HG02970 (cell line): ENCODE results near the gene MIS18A.
"Not testable (repeated sequence)": the region's sequence is repeated elsewhere in the genome, so short reads cannot be mapped to it uniquely, and the experiment has no call there.

Experiments used
- ATAC-seq: cut with Tn5 transposase; IDR thresholded peaks from one replicate; pipeline ENCODE4 v1.9.1; 2021; ENCODE audit warnings: mild to moderate bottlenecking, moderate library complexity, moderate number of reproducible peaks; ENCODE audit not compliant: unreplicated experiment, low FRiP score

MIS18A gene, protein sequence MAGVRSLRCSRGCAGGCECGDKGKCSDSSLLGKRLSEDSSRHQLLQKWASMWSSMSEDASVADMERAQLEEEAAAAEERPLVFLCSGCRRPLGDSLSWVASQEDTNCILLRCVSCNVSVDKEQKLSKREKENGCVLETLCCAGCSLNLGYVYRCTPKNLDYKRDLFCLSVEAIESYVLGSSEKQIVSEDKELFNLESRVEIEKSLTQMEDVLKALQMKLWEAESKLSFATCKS

DNA sequence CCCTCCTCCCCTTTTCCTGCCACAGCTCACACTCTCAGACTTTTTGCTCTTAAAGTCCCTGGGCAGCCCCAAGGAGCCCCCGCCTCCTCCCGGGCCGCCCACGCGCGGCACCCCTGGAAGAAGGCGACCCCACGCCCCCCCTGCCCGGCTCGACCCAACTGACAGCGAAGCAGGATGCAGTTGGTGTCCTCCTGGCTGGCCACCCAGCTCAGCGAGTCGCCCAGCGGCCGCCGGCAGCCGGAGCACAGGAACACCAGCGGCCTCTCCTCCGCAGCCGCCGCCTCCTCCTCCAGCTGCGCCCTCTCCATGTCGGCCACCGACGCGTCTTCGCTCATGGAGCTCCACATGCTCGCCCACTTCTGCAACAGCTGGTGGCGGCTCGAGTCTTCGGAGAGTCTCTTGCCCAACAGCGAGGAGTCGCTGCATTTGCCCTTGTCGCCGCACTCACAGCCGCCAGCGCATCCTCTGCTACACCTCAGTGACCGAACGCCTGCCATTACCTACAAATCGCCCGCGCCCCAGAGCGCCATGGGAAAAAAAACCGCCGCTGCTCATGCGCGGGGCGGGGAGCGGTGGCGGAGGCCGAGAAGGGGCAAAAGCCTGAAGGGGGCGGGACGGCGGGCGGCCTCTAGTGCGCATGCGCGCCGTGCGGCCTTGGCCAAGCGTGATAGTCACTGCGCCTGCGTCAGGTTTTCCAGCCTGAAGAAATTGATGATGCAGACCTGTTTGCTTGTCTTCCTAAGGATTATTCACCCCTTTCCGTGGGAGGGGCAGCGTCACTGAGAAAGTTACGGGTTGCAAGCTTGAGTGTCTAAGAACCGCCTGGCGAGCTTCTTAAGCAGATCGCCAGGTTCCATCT is at the start of gene MIS18A:
MIS18A (minus strand) TSS at position 532 of the 859 bp plus-strand sequence; CDS start at position 497, 35 bp downstream.
- ATAC-seq = peak; percentile 99

DNA sequence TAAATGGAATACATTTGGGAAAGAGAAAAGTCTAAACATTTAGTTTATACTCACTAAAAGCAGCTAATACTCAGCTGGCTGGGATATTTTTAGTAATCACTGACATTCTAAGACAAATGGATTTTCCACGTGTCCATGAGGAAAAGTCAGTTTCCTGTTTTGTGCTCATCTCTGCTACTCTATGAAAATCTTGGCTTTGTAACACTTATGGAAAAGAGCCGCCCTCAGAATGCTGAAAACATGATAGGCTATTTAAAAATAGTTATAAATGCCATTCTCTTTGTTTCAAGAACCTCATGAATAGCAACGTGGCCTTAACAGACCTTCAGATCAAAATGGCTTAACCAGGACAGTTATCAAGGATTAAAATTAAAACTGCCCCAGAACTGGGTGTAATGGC is 49.7 kb upstream of the MIS18A start:
- no peak for ATAC-seq

DNA sequence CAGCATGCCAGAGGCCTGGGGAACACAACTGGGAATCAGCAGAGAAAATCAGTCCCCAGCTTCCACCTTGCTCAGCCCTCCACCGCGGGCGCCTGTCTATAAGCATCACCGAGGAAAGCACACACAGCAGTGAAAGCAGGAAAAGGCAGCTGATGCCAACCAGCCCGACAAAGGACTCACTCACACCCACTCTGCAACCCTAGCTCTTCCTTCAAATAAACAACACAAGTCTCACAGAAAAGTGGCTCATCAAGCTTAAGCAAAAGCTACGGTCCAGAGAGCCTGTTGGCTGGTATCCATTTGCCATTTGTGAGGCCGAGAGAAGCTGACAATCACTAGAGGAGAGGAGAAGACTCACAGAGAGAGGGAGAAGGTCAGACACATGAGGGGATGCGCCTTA is 46.9 kb upstream of the MIS18A start:
- no peak for ATAC-seq

DNA sequence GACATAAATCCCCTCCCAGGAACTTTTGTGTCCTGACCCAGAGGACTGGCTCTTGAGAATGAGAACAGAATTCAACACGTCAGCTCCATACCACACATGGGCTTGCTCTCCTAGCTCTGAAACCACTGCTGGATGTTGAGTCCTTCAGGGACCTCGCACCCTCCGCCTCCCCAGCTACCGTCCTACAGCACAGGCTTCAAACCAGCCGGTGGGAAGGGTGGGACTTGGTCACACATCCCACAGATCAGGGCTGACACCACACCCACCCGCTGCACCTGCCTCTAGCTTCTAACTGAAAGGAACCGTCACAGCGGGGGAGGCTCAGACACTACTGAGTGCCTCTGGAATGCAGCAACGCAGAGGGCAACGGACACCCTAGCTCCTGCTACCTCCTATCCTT is 43.8 kb upstream of the MIS18A start:
- no peak for ATAC-seq

DNA sequence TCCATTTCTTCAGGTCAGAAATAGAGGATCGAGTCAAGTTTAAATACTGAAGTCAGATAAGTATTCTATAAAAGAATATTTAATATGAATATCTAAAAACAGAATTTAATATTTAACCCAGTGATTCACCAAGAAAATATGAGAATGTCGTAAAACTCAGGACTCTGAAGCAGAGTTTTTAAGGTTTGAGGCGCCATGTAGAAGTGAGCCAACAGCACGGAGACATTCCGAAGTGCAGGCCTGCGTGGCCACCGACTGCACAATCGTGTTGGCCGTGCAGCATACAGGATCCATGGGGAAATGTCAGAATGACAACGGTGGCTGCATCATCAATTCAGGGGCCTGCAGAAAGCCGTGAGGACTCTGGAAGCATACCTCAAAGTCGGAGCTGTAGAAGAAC is 43.3 kb upstream of the MIS18A start:
- ATAC-seq = no peak

DNA sequence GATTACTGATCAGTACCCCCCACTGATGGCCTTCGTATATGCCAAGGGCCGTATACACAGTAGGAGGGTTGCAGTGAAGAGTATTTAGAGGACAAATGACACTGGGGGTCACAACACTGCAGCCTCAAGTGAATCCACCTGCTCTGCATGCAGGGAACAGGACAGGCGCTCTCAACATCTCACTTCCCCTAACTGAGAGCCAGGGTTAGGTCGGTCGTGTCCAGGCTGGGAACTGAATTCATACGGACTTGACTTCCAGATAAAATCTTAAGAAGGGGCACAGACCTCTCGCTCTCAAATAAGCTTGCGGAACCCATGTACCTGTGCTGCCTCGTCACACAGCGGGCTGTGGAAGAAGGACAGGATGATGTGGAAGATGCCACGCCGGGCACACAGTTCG is 42.6 kb upstream of the MIS18A start:
- ATAC-seq = no peak

DNA sequence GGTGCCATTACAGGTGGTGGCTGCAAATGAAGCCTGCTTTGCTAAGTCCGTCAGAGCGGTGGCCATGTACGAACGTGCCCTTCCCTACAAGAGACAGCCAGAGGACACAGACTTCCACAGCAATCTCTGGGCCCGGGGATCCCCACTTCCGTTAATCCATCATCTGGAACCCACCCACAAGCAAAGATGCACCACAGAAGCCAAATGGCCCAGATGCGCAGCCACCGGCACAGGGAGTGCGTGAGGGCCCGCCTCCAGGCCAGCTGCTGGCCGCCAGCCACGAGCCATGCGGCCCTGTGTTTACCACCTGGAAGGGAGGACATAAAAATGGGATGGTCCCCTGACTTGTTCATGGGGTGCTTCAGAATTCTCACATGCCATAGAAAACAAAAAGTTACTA is 41.9 kb upstream of the MIS18A start:
- no peak for ATAC-seq

DNA sequence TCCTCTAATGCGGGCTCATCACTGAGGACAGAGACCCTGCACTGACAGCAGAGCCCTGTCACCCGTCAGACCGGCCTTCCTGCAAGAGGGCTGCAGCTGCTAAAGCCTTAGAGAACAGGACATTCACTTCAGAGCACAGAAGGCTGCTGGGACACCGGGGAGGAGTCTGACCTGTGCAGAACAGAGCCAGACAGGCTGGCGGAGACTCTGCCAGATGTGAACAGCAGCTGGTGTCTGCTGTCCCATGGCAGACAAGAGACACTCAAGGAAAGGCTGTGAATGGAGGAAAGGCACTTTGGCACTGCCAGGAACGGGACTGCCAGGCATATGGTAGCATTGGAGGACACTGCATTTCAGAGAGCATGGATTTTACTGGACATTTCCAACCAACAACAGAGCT is 41.2 kb upstream of the MIS18A start:
- ATAC-seq = no peak

DNA sequence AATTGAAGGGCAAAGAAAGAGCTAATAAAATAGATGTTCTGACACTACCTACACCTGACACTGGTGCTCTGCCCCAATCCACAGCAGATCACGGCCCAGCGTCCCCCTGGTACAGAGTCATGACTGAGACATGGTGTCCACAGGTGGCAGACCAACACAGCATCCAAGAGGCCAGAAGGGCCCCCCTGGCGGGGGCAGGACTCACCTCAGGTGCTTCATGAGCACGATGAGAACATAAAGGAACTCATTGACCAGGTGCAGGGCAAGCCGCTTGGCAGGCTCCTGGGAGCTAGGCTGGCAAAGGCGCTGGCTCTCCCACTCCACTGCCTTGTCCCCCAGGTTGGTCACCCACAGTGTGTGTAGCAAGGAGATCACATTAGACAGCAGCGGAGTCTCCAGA is 40.2 kb upstream of the MIS18A start:
- ATAC-seq = no peak

DNA sequence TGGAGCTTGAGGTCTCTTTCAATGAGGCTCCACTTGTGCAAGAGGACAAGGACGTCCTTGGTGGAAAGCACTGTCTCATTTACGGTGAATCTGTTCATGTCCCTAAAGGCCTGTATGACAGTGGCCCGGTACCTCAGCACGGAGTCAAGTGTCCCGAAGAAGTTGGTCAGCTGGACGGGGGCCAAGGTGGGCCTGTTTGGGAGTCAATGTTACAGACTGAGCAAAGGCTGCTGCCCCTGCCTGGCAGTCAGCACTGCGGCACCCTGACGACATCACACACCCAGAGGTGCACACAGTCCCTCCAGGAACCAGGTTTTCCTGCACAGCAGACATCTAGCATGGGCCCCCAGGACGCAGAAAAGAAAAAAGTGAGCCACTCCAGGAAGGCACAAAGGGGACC is 38.9 kb upstream of the MIS18A start:
- no peak for ATAC-seq

DNA sequence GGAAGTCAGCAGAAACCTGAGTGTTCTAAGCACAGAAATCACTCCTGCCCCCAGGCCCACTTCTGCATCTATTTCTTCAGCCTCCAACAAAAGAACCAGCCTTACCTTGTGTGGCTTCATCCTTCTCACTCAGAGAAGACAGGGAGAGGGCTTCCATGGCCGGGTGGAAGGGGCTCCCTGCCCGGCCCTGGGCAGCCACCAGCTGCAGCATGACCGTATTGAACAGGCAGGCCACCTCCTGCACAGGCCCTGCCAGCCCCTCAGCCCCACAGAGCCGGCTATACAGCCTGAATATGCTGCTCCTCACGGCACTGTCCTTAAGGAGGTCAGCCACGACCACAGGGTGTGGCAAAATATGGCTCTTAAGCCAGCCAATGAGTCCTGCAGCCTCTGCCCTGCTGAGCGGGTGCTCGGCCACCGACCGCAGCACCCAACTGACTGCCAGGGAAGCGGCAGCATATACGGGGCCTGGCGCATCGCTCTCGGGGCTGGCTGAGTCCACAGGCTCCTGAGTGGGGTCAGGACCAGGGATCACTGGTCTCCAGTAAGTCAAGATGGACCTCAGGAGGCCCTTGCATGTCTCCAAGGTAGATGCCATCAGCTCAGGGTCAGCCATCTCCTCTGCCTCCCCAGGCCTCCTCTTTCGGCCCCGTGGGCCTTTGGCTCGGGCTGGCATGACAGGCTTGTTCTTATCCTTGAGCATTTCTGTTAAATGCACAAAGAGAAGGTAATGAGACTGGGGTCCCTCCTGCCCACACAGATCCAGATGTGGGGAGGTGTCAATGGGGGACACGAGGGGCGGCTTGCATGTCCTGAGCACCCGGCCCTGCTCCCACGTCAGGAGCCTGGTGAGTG is 37.7 kb upstream of the MIS18A start:
- ATAC-seq = no peak

DNA sequence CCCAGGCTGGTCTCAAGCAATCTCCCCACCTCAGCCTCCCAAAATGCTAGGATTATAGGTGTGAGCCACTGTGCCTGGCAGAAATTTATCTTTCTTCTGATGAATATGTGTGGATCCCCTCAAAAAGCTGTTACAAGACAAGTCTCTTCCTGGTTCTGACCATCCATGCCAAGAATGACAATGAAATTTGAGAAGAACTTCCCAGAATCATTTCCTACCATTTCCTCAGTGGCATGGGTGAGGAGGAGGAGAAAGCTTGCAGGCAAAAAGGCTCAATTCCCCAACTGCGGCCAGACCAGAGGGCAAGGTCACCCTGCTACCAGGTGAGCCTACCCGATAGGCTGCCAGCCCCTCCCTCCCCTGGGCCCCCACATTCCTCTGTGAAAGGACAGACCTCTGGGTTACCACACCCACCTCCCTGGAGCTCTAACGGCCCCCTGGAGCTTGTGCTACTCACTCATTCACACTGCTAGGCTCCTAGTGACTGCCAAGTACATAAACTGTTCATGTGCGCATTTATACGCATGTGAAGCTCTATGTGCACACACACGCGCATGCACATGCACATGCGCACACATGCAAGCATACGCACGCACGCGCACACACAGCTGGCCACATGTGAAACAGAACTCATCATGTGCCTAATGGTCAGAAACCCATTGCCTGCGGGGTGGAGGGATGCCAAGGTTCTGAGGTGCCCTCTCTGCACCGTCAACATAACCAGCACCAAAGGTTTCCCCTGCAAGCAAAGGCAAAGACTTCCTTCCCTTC is 36.8 kb upstream of the MIS18A start:
- no peak for ATAC-seq

DNA sequence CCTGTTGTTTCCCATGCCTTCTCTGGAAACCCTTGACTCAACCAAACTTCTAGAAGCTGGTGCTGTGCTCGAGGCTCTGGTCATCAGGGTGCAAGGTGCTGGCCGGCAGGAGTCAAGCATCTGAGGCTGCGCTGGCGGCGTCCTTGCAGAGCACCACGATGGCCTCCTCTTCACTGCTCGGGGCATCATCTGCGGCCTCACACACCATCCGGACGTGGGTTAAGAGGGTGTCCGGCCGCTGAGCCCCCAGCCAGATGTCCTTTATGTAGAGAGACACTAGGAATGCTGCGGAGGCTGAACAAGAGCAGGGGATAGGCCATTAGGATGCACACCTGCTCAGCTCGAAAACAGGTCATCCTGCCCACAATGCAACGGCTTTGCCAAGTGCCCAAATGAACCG is 36.0 kb upstream of the MIS18A start:
- no peak for ATAC-seq

DNA sequence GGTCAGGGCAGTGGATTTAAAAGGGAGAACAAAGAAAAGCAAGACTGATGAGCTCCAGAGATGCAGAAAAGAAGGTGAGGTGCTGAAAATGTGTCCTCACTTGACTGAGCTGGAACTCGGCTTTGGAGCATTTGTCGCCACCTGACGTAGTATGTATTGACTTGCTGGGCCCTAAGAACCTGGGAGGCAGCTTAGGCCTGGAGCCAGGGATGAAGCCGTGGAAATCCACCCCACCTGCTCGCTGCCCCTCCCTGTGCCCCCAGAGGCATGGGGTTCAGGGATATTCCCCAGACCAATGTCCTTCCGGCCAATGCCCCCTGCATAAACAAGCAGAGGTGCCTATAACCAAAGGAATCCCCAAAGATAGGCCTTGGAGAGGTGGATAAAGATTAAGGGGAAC is 34.1 kb upstream of the MIS18A start:
- no peak for ATAC-seq

DNA sequence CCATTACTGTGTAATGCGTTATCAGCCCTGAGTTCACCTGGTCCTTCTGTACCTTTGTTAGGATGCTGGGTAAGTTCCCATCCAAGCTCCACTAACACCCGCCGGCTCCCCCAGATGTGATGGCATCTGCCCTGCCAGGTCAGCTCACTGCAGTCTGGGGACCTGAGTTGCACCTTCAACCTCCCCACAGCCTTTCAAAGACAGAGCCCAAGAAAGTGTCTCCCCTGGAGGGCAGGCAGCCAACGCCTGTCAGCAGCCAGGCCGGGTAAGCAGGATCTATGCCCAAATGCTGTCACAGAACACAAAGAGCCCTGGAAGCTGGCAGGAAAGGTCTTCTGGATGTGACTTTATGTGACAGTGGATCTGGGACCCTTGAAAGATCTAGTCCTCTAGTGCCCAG is 33.5 kb upstream of the MIS18A start:
- no peak for ATAC-seq

DNA sequence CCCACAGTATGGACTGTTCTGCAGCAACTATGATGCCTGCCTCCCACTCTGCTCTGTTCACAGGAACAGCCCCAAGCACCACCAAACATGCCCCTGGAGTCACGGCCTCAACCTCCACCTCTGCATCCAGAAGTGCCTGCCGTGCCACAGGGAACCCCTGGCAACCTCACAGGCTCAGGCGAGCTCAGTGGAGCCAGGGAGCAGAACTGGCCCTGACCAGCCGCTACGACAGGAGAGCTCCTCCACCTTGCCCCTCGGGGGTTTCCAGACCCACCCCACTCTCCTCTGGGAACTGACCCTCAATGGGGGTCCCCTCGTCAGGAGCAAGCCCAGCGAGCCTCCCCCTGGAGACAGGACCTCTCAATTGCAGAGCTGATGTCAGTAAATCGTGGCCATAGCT is 32.8 kb upstream of the MIS18A start:
- ATAC-seq = no peak

DNA sequence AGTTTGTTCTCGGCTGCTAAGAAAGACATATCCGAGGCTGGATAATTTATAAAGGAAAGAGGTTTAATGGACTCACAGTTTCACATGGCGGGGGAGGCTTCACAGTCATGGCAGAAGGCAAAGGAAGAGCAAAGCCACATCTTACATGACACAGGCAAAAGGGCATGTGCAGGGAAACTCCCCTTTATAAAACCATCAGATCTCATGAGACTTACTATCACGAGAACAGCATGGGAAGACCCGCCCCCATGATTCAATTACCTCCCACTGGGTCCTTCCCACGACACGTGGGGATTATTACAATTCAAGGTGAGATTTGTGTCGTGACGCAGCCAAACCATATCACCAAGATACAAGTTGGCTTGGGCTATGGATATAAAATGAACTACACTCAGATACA is 32.1 kb upstream of the MIS18A start:
- ATAC-seq = not testable (repeated sequence)

DNA sequence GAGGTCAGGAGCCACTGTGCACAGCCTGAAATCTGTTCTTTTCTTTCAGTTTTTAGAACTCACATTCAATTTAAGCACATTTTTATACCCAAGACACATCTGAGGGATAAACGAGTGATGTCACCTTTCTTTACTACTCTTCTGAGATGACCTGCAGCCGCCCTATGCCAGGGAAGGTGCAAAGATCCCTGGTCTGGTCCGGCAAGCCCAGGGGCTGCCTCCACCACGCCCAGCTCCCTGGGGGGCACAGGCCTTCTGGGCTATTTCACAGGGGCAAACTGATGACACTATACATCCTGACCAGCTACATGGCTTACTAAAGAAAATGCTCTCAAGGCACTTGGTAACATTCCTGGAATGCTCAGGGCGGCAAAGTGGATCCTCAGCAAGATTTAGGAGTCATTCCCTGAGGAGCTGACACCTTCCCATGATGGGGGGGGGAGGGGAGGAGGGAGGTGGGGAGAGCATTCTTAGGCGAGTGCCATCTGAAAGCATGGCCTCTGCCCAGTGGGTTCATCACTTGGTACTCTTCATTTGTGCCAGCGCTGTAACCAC is 31.1 kb upstream of the MIS18A start:
- no peak for ATAC-seq

DNA sequence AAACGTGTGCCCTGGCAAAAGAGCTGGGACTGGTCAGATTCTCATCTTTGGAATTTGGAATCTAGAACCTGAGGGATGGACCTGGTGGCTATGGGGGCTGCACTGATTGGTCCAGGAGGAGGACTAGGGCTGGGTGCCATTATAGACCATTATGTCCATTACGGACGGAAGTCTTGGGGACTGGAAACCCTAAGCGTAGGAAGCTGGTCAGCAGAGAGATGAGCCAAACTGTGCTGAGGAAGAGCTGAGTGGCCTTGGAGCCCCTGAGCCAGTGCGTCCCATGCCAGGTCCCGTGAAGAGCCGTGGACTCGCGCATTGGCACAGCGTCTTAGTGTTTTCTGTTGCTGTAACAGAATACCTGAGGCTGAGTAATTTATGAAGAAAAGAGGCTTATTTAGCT is 29.8 kb upstream of the MIS18A start:
- ATAC-seq = no peak

DNA sequence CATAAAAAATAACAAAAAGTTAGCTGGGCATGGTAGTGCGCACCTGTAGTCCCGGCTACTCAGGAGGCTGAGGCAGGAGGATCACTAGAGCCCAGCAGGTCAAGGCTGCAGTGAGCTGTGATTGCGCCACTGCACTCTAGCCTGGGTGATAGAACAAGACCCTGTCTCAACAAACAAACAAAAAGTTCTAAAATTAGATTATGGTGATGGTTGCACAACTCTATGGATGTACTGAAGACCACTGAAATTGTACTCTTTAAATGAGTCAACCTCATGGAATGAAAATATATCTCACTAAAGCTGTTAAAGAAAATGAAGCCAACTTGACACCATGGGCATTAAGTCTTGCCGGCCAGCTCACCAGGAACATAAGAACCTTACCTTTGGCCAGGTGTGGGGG is 28.9 kb upstream of the MIS18A start:
- ATAC-seq = no peak
